GM19467 (cell line): ENCODE measurements around the gene CEACAM1.
"Not testable (repeated sequence)": the region's sequence is repeated elsewhere in the genome, so short reads cannot be mapped to it uniquely, and the experiment has no call there.

Source experiments
- ATAC-seq: cut with Tn5 transposase; IDR thresholded peaks from one replicate; pipeline ENCODE4 v1.9.1; 2021; ENCODE audit warnings: mild to moderate bottlenecking, moderate library complexity; ENCODE audit not compliant: unreplicated experiment

CEACAM1 gene

DNA sequence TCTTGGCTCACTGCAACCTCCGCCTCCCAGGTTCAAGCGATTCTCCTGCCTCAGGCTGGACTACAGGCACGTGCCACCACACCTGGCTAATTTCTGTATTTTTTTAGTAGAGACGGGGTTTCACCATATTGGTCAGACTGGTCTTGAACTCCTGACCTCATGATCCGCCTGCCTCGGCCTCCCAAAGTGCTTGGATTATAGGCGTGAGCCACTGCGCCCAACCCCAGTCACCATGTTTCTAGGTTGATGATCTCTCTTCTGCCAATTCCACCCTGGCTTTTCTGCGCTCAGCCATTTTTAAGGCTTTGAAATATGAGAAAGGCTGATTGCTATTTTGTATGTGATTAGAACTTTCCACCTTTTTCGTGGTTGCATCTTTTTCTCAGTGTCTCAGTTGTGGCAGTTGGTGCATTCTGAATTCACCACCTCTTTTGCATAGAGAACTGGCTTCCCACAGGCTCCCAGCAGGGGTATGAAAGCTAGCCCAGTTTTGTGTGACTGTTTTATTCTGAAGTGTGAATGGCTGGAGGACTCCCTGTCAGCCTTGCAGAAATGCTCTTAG, 15.5 kb downstream of the CEACAM1 start:
- ATAC-seq: peak; percentile 50

DNA sequence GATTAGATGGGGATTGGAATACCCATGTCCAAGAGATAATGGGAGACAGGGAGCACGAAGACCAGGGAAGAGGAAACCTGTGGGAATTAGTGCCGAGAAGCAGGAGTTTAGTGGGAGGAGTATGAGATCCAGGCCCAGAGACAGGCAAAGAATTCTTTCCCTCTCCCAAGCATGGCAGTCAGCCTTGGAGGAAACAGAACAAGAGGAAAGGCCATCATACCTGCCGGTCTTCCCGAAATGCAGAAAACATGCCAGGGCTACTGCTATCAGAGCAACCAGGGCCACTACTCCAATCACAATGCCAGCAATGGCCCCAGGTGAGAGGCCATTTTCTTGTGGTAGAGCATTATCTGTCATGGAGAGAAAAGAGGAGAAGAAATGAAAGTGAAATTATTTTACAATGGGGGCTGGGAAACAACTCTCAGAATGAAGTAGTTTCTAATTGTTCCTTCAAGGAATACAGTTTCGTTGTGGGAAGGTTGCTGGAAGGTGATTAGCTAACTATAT, 16.1 kb downstream of the CEACAM1 start:
- ATAC-seq: no peak

DNA sequence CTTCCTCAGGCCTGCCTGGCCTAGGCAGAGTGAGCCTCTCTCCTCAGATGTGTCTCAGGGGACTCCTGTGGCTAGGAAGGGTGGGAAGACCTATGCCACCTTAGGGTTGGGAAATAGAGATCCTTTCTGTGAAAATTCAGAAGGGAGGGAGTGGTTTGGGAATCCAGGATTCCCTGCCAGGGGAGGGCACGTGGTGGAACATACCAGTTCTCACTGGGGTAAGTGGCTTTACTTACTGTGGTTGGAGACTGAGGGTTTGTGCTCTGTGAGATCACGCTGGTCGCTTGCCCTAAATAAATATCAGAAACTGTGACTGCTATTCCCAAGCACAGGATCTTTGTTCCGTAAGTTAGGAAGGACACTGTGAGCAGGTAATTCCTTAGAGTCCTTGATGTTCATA, 16.9 kb downstream of the CEACAM1 start:
- no peak for ATAC-seq

DNA sequence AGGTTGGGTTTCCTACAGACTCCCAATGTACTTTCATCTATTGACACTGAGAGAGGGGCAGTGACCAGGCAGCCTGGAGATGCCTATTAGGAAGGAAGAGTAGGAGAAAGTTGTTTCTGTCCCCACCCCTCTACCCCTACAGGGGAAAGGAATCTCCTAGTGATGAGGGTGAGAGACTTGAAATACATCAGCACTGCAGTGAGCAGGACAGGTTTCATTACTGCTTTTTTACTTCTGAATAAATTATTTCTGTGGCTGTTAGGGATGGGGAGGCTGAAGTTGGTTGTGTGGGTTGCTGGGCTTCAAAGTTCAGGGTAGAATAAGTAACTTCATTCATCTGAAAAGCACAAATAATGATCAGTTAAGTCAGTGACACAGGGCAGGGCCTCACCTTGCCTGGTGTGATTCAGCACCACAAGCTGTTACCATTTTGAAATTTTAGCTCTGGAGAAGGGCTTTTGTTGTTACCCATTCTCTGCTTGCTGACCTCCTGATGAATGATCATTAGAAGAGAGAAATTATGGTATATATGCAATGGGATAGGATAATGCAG, 19.3 kb downstream of the CEACAM1 start:
- ATAC-seq: no peak

DNA sequence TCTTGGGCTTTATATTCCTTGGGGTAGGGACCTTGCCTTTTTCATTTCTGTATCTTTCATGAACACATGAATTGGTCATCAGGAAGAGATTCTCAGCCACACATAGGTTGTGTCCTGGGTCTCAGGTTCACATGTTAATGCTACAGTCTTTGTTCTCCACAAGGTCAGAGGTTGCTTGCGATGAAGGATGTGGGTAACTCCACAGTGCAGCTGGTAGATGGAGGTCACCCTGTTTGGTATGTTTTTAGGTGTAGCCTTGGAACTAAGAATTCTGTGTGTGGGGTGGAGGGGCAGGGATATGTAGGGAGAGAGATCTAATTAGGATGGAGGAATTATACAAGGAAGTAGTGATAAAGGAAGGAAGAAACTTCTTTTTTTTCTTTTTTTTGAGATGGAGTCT, 23.2 kb downstream of the CEACAM1 start:
- ATAC-seq: no peak

DNA sequence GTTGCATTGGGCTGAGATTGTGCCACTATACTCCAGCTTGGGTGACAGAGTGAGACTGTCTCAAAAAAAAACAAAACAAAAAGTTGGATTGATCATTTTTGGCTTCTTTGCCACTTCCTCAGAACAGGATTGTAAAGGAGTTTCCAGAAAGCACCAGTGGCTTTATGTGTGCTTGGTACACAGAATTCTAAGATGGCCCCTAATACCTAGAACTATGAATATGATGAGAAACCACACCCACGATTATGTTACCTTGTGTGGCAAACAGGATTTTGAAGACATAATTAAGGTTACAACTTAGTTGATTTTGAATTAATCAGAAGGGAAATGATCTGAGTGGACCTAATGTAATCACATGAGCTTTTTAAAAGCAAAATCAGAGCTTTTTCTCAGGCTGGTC, 26.5 kb downstream of the CEACAM1 start:
- no peak for ATAC-seq

DNA sequence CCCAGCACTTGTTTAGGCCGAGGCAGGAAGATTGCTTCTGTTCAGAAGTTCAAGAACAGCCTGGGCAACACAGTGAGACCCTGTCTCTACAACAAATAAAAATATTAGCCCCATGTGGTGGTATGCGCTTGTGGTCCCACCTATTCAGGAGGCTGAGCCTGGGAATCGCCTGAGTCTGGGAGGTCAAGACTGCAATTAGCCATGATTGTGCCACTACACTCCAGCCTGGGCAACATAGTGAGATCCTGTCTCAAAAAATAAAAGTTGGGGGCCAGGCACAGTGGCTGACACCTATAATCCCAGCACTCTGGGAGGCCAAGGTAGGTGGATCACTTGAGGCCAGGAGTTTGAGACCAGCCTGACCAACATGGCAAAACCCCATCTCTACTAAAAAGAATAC, 27.0 kb downstream of the CEACAM1 start:
- ATAC-seq: not testable (repeated sequence)

DNA sequence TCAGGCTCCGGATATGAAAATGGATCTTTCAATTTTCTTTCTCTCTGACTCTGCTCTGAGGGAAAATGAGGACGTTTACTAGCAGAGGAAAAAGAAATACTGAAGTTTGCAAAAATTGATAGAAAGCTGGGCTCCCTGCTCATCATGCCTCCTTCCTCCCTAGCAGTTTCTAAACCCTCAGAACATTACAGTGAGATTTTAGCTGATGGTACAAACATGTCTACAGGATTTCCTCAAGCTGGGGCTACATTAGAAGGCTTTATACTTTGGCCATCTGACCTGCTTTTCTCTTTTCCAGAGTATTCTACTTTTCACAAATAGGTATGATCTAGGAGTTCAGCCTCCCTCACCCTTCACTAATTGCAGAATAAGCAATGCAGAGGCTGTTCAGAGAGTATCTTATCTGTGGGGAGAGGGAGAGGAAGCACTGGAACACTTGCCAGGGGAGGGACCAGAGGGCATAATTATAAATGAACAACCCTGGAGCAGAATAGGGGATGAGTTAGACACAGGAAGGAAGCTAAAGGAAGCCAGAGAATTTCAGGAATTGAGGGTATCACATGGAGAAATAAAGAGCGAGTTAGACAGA, 30.0 kb downstream of the CEACAM1 start:
- no peak for ATAC-seq

DNA sequence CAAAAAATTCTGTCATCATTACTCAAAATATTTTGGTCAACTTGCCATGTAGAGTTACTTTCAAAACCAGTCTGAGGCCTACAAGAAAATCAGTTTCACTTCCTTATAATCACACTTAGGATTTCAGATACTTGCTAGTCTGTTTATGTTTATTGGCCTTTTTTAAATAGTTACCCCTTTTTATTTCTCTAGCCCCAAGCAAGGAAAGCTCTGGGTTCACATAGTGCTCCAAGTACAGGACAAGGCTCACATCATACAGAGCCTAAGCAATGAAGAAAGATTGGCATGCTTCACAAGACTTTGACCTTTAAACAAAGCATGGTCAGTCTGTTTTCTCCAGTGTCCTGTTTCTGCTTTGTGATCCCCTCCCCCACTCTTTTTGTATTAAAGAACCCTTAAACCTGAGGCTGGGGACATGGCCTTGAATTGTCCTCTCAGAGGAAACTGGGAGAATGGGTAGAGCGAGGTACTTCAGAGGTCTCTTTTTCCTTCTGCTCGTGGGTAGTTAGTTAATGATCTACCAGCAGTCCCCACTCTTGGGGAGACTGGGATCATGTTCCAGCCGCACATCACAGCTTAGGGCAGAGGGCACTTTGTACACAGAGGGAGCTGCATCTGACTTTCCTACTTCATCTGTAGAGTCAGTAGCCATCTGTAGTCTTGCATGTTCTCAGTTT, 30.7 kb downstream of the CEACAM1 start:
- peak; percentile 65 for ATAC-seq

DNA sequence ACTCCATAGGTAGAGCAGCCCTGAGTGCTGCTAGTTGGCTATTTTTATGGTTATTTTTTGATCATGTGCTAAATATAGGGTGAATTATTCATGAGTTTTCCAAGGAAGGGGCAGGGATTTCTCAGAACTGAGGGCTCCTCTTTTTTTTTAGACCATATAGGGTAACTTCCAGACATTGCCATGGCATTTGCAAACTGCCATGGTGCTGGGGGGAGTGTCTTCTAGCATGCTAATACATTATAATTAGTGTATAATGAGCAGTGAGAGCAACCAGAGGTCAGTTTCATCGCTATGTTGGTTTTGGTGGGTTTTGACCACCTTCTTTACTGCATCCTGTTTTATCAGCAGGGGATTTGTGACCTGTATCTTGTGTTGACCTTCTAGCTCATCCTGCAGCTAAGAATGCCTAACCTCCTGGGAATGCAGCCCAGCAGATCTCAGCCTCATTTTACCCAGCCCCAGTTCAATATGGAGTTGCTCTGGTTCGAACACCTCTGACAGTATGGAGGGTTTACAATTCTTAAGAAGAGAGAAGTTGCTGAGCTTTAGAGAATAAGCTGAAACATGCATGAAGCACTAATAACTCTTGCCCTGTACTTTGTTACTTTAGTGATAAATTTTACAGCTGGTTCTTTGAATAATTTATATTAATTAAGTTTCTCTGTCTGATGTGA, 31.7 kb downstream of the CEACAM1 start:
- no peak for ATAC-seq

DNA sequence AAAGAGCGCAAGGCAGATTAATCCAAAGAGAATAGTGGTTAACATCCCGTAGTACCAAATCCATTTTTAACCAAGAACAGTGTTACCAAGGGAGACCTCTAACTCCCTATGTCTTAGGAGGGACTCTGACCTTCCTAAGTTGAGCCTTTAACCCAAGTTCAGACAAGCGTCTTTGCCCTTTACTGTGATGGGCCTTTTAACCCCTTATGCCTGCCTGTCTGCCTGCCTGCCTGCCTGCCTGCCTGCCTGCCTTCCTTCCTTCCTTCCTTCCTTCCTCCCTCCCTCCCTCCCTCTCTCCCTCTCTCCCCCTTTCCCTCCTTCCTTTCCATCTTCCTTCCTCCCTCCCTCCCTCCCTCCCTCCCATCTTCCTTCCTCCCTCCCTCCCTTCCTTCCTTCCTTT, 32.6 kb downstream of the CEACAM1 start:
- no peak for ATAC-seq

DNA sequence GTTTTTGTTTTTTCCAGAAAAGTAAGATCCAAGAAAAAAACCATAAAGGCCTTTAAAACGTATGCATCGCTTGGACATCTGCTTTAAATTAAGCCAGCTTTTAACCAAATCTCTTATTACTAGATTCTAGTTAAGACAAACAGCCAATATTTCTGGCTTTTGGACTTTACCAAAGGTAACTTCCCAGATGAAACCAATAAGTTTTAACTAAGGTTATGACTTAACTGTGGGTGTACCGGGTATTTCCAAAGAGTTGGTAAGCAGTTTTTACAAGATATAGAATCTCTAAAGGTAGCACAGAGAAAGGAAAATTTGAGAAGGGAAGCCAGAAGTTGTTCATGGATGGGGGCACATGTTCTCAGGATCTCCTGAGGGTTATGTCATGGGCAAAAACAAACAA, 34.0 kb downstream of the CEACAM1 start:
- ATAC-seq: no peak

DNA sequence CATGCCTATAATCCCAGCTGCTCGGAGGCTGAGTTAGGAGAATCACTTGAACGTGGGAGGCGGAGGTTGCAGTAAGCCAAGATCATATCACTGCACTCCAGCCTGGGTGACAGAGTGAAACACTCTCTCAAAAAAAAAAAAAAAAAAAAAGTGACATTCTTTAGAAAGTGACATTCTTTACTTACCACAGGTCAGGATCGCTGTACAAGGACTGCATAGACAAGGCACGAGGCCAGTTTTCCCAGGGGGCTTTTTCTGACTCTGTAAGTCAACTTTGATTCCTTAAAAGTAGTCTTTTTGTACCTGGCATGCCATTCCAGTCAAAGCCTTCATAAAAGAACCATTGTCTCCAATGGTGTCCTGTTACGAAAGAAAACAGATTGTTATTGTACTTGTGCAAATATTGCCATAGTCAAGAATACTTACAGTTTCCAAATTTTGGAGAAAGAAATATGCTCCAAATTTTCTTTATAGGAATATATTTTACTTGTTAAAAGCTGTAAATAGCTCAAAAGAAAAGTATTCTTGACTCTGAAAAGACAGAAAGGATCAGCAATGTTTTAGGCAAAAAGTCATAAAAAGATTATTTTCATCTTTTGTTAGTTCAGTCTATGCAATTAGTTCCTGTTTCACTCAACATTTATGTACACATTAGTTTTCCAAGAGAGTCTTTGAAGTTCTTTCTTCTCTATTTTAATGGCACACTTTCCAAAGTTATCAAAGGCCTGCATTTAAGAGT, 39.3 kb downstream of the CEACAM1 start:
- ATAC-seq: no peak

DNA sequence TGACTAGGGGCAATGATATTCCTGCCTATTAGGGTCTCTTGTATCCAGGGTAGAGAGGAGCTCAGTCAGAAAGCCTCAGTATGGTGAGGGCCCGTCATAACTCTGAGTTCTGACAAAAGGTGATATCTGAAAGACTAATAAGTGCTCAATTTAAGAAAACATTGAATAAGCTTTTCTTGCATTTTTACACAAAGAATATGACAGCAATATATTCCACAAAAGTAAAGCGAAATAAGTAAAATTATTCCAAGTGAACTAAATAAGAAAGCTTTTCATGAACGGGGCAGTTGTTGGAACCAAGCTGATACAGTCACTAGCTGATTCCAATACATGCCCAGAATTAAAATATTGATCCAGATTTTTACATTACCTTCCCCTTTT, 40.5 kb downstream of the CEACAM1 start:
- no peak for ATAC-seq

DNA sequence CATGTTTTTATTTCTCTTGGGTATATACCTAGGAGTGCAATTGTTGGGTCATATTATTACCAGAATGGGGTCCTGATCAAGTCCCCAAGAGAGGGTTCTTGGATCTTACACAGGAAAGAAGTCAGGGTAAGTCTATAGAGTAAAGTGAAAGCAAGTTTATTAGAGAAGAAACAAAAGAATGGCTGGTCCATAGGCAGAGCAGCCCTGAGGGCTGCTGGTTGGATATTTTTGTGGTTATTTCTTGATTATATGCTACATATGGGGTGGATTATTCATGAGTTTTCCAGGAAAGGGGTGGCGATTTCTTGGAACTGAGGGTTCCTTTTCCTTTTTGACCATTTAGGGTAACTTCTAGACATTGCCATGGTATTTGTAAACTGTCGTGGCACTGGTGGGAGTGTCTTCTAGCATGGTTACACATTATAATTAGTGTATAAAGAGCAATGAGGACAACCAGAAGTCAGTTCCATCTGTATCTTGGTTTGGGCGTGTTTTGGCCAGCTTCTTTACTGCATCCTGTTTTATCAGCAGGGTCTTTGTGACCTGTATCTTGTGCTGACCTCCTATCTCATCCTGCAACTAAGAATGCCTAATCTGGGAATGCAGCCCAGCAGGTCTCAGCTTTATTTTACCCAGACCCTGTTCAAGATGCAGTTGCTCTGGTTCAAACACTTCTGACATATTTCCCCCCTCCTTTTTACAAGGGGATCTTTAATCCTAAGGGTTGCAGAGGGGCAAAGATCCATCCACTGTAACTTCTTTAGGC, 41.1 kb downstream of the CEACAM1 start:
- no peak for ATAC-seq

DNA sequence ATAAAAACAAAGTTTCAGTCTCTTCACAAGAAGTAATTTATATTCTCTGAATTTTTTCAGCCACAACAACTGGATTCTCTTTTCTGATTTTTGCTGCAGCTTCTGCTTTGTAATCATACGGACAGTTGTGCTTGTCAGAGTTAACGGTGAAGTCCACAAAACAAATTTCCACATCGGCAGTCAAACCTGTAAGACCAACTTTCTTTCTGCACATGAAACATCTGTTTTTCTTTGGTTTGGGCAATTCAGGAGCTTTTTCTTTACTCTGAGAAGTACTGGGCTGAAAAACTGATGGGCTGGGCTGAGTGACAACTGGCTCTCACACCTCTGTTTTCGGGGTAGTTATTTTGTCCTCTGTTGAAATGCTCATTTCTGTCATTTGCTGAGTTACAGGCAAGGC, 43.2 kb downstream of the CEACAM1 start:
- not testable (repeated sequence) for ATAC-seq

DNA sequence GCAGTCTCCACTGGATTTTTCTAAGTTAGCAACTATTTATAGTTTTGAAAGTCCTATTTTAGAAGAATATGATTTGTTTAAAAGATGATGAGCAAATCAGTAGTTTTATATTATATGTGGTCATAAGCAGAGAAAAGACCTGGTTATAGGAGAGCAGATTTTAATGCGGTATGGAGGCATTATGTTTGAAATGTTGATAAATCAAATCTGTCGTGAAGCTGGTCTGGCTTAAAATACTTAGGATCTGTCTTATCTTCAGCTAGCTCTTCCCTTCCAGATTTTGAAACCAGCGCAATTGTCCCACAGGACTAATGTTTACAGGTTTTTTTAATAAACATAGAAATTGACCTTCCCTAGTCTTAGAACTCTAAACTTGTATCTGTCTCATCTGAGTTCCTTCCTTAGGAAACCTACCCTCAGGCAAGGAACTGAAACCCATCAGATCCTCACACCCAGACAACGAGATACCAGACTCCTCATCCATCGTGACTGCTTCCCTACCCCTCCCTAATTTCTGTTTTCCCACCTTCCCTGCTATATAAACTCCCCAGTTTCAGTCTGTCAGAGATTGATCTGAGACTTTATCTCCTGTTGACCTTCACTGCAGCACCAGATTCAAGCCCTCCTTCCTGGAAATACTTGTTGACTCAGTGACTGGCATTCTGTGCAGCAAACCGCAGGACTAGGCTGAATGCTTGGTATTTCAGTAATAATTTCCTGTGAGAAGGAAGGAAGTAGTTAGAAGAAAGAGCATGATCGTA, 47.8 kb downstream of the CEACAM1 start:
- no peak for ATAC-seq

DNA sequence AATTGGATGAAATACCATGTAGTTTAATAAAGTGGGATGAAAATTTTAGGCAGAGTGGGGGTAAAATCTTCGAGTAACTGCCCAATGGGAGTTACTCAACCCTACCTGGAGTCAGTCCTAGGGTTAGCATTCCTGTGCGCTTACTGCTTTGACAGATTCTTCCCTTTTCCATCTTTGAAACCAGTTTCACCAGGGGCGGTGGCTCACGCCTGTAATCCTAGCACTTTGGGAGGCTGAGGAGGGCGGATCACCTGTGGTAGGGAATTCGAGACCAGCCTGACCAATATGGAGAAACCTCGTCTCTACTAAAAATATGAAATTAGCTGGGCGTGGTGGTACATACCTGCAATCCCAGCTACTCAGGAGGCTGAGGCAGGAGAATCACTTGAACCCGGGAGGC, 48.5 kb downstream of the CEACAM1 start:
- no peak for ATAC-seq

DNA sequence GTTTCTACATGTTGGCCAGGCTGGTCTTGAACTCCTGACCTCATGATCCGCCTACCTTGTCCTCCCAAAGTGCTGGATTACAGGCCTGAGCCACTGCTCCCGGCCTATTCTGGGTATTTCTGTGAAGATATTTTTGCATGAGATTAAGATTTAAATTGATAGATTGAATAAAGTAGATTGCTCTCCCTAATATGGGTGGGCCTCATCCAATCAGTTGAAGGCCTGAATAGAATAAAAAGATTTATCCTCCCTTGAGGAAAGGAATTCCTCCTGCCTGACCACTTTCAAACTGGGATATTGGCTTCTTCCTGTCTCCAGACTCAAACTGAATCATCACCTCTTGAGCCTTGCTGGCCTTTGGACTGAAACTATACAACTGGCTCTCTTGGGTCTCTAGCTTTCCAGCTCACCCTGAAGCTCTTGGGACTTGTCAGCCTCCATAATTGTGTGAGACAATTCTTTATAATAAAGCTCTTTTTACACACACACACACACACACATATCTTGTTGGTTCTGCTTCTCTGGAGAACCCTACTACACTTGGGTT, 49.4 kb downstream of the CEACAM1 start:
- no peak for ATAC-seq
